H54 (cell line): ENCODE measurements around the gene PIK3IP1.
"Not testable (repeated sequence)": the region's sequence is repeated elsewhere in the genome, so short reads cannot be mapped to it uniquely, and the experiment has no call there.

Experiments used
- DNase-seq: peaks from one replicate; pipeline ENCODE4 v3.0.0; 2011; ENCODE audit warnings: low spot score, mixed read lengths; ENCODE audit not compliant: insufficient read length
- FAIRE-seq: peaks from 3 replicates; lab custom pipeline; 2011; peaks lifted over from hg19 to GRCh38; lab: Jason Lieb, UNC
- POLR2A ChIP-seq: IDR thresholded peaks from 2 replicates; pipeline ENCODE4 v1.6.1; 2011; ENCODE audit warnings: low read depth, mild to moderate bottlenecking, low read length

Gene PIK3IP1

GRCh38 chr22:31244943-31245451, 47.3 kb downstream of the PIK3IP1 start:
- no peak for FAIRE-seq

GRCh38 chr22:31244046-31244942, 48.0 kb downstream of the PIK3IP1 start:
- no peak for TF ChIP-seq POLR2A
- no peak for FAIRE-seq
- peak; percentile 51 for DNase-seq

More at GRCh38 chr22:31244943-31245451, 47.3 kb downstream of the PIK3IP1 start:
- TF ChIP-seq POLR2A = no peak
- no peak for DNase-seq

DNA sequence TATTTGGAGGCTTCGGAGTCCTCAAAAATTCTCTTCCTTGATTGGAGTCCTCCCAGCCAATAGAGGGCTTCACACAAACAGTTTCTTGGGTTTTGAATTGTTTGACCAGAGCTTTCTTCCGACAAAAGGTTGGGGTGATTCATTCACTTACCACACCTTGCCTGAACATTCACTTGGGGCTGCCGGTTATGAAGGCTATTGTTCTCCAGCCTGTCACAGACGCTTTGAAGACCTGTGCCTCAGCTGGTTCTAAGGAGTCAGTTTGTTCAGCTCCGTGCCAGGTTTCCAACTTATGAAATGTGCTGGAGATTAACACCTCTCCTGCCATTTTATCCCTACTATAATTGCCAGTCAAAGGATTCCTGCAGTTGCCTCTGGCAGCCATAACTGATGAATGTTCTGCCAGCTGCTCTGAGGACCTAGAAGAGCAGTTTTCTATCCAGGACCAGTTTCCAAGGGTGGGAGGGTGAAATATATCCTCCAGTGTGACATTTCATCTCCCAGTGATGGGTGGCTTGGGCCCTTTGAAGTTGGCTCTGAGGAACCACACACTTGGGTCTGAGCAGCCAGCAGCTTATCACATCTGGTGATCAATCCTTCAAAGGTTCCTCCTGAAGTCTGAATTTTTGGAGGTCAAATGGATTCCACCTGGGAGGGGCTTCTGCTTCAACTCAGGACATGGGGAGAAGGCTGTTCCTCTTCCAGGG, 48.8 kb downstream of the PIK3IP1 start:
- DNase-seq = no peak
- FAIRE-seq = no peak
- TF ChIP-seq POLR2A = no peak

DNA sequence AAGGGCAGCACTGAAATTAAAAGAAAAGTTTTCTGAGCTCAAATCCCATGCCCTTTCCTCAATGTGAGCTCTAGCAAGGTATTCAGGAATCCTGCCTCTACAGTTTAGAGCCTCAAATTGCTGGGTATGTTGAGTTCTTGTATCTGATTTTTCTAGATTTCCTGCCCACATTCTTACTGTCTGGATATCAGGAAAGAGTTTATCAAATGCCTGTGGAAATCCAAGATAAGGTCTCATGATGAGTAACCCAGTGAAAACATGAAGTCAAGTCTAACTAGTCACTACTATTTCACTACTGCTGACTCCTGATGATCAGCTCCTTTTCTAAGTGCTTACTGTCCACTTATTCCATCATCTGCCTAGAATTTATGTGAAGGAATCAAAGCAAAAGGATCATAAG, 50.4 kb downstream of the PIK3IP1 start:
- no peak for TF ChIP-seq POLR2A
- no peak for DNase-seq
- no peak for FAIRE-seq

- FAIRE-seq = peak; percentile 41
- TF ChIP-seq POLR2A = no peak
Observed at GRCh38 chr22:31241200-31241599, 51.1 kb downstream of the PIK3IP1 start.

GRCh38 chr22:31239771-31240370, 52.4 kb downstream of the PIK3IP1 start:
- no peak for DNase-seq
- FAIRE-seq = no peak
- no peak for TF ChIP-seq POLR2A

More at GRCh38 chr22:31241200-31241599, 51.1 kb downstream of the PIK3IP1 start:
- DNase-seq = peak; percentile 36

DNA sequence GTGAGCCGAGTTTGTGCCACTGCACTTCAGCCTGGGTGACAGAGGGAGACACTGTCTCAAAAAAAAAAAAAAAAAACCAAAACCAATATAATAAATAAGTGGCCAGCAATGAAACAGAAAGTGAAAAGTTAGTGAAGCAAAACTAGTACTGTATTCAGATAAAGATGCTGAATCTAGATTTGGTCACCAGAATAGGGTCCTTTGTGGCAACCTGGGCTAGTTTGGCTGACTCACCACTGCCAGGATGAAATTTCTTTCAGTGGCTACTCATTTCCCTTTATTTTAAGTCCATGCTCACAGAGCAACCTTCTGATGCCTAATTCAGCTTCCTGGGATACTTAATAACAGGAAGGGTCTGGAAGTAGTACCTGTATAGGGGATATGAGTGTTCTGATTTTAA, 54.2 kb downstream of the PIK3IP1 start:
- no peak for FAIRE-seq
- no peak for TF ChIP-seq POLR2A

GRCh38 chr22:31236044-31236443, 56.2 kb downstream of the PIK3IP1 start:
- FAIRE-seq, DNase-seq: not testable (repeated sequence)

More for the DNA sequence above, 54.2 kb downstream of the PIK3IP1 start:
- no peak for DNase-seq

DNA sequence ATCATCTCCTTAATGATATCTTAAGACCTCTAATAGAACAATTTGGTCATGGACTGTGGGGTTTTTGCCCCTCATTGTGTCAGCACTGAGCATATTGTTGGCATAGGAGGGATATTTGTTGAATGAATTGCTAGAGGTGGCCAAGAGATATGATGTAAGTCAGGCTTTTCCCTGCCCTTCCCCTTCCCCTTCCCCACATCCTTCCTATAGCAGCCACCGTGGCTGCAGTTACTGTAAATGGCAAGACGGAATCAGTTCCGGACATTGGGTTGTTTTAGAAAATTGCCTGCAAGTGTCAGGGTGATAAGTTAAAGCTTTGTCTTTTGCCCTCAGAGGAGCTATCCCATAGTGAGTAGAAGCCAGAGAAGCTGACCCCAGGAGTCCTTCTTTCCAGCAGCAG, 57.2 kb downstream of the PIK3IP1 start:
- no peak for TF ChIP-seq POLR2A
- no peak for DNase-seq
- FAIRE-seq = no peak

- FAIRE-seq (no peak), DNase-seq (no peak)
- no peak for TF ChIP-seq POLR2A
Observed at GRCh38 chr22:31233001-31233400, 59.3 kb downstream of the PIK3IP1 start.
